Mucosa of descending colon (tissue), 3 donors: ENCODE measurements around the gene SVOPL. TPM values are rescaled to one million over a fixed set of nuclear protein-coding genes. Genes with fewer than 3 reads are reported as not detected.

Source experiments
- total RNA-seq, 3 donors: library from RNA; stranded (reverse); fragmentation: NEBNext Ultra II Directional in 2 of 3; extraction: Animal tissue kit (Norgen Biotek cat#: 25700) in 2 of 3; gene quantifications; one replicate each; pipeline versions ENCODE4 v1.2.1 to v1.2.4, GENCODE V29; 2021 to 2023
- donor health status: DM: no; HTN: no; CAD: no; lungs with moderate emphysema.
- donor health status: DM: no; HTN: no; CAD: no.
- donor health status: DM: no; HTN: yes; CAD: no.

SVOPL gene
- total RNA-seq, 3 donors from 2014 or later, result 1.8 to 3.1 (median 2.9) TPM

Other genes starting within 250 kb of the SVOPL start
- 10 to 100 TPM; 17.5 to 21.2 (median 18.9) TPM for gene TRIM24, start 241.1 kb downstream of the SVOPL start, total RNA-seq
- gene TMEM213, start 96.6 kb upstream of the SVOPL start, total RNA-seq, result not detected
- not detected for gene ATP6V0A4, start 96.8 kb upstream of the SVOPL start, total RNA-seq